Measurements from ENCODE around the gene SYTL1.

- TF ChIP-seq CTCF (conservative IDR thresholded peaks at IDR 0.05; ENCODE audit: low read length) (no peak), EZH2phosphoT487 (IDR thresholded peaks at IDR 0.05; ENCODE audit: borderline replicate concordance, low read depth, low read length) (no peak)
Observed at GRCh38 chr1:27358928-27359313, 17.1 kb downstream of the SYTL1 start.

All from OCI-LY7 (cell line).